ENCODE measurements around the gene GTF3C5.

GTF3C5 gene

DNA sequence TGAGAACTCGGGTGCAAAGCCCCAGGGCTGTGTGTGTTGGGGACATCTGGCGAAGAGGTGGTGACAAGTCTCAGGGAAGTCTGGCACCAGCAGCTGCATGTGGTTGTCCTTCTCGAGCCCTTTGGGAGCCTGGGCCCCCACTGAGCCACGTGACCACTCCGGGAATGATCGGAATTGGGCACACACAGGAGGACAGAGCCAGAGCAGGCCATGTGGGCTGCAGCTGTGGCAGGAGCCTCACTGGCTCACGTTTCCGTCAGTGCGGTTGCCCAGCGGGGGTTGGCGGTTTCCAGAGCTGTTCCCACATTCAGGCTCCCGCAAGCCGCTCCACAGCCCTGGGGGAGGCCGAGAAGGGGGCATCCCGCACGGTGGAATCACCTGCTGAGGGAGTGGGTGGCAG, 24.2 kb downstream of the GTF3C5 start:
- Histone ChIP-seq H3K4me1 (ENCODE audit: low read depth, poor library complexity, severe bottlenecking) (peaks cover 25% of the 10 kb centered on the region), H4K20me1 (ENCODE audit: insufficient read depth) (no peaks in the 10 kb centered on the region), H3K79me2 (ENCODE audit: insufficient read depth, low read depth) (no peaks in the 10 kb centered on the region), H3K9ac (no peak overlapping the region), H3K27me3 (ENCODE audit: insufficient read depth, low read depth) (no peaks in the 10 kb centered on the region), H3K4me2 (no peak overlapping the region), H3K27ac (no peak overlapping the region), H3K4me3 (IDR thresholded peaks at IDR 0.05; ENCODE audit: insufficient read depth, low read depth, low read length) (no peak overlapping the region), H2AFZ (ENCODE audit: low read depth) (no peak overlapping the region), H3K36me3 (ENCODE audit: insufficient read depth) (no peaks in the 10 kb centered on the region)
- TF ChIP-seq, protein P1, sequence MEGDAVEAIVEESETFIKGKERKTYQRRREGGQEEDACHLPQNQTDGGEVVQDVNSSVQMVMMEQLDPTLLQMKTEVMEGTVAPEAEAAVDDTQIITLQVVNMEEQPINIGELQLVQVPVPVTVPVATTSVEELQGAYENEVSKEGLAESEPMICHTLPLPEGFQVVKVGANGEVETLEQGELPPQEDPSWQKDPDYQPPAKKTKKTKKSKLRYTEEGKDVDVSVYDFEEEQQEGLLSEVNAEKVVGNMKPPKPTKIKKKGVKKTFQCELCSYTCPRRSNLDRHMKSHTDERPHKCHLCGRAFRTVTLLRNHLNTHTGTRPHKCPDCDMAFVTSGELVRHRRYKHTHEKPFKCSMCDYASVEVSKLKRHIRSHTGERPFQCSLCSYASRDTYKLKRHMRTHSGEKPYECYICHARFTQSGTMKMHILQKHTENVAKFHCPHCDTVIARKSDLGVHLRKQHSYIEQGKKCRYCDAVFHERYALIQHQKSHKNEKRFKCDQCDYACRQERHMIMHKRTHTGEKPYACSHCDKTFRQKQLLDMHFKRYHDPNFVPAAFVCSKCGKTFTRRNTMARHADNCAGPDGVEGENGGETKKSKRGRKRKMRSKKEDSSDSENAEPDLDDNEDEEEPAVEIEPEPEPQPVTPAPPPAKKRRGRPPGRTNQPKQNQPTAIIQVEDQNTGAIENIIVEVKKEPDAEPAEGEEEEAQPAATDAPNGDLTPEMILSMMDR (conservative IDR thresholded peaks at IDR 0.05; ENCODE audit: low read depth, low read length), result no peak

DNA sequence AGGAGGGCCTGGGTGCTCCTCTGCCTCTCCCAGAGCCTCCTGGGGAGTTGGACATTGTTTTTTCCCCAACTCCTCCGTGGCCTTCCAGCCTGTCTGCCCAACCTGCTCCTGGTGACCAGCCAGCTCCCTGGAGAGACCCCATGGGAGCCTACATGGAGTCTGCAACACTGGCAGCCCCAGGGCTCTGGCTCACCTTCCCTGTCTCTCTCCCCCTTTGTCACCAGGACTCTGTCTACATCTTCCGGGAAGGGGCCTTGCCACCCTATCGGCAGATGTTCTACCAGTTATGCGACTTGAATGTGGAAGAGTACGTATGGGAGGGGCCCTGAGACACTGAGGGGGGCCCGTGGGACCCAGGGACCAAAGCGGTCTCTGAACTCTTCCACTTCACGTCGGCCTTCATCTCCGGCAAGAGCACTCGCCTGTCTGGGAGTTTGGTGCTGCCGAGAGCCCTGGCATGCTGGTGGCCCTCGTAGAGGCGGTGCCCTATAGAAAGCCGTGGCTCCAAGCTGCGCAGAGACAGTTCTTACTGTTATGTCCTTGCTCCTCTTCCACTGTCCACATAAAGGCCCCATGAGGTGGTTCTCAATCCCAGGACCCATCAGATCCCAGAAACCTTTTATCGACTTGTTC, 25.1 kb downstream of the GTF3C5 start:
- no peaks in the 10 kb centered on the region for H3K36me3 ChIP-seq (ENCODE audit: insufficient read depth)
- H4K20me1 ChIP-seq (ENCODE audit: insufficient read depth), result no peaks in the 10 kb centered on the region
- H3K4me3 ChIP-seq (IDR thresholded peaks at IDR 0.05; ENCODE audit: insufficient read depth, low read depth, low read length), result no peak overlapping the region
- H3K4me1 ChIP-seq (ENCODE audit: low read depth, poor library complexity, severe bottlenecking), result peaks cover 29% of the 10 kb centered on the region
- no peak overlapping the region for H2AFZ ChIP-seq (ENCODE audit: low read depth)
- H3K9ac ChIP-seq, result no peak overlapping the region
- no peaks in the 10 kb centered on the region for H3K27me3 ChIP-seq (ENCODE audit: insufficient read depth, low read depth)
- no peaks in the 10 kb centered on the region for H3K79me2 ChIP-seq (ENCODE audit: insufficient read depth, low read depth)
- TF ChIP-seq, protein P1 (conservative IDR thresholded peaks at IDR 0.05; ENCODE audit: low read depth, low read length), result no peak
- no peak overlapping the region for H3K27ac ChIP-seq
- no peak overlapping the region for H3K4me2 ChIP-seq

DNA sequence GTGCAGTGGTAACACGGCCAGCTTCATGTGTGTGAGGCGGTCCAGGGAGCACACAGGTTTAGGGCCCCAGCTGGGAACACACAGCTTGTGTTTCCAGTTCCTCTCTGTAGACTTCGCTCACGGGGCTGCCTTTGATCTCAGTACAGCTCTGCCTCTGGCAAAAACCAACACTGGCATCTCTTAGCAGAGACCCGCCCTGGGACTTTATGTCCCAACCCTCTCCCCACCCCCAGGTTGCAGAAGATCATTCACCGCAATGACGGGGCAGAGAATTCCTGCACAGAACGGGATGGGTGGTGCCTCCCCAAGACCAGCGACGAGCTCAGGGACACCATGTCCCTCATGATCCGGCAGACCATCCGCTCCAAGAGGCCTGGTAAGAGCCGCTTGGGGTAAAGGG, 25.7 kb downstream of the GTF3C5 start:
- no peaks in the 10 kb centered on the region for H3K79me2 ChIP-seq (ENCODE audit: insufficient read depth, low read depth)
- no peak overlapping the region for H2AFZ ChIP-seq (ENCODE audit: low read depth)
- no peaks in the 10 kb centered on the region for H3K36me3 ChIP-seq (ENCODE audit: insufficient read depth)
- no peak overlapping the region for H3K4me3 ChIP-seq (IDR thresholded peaks at IDR 0.05; ENCODE audit: insufficient read depth, low read depth, low read length)
- no peak overlapping the region for H3K27ac ChIP-seq
- no peak overlapping the region for H3K9ac ChIP-seq
- TF ChIP-seq, protein P1 (conservative IDR thresholded peaks at IDR 0.05; ENCODE audit: low read depth, low read length), result no peak
- H3K4me2 ChIP-seq, result no peak overlapping the region
- peaks cover 29% of the 10 kb centered on the region for H3K4me1 ChIP-seq (ENCODE audit: low read depth, poor library complexity, severe bottlenecking)
- H4K20me1 ChIP-seq (ENCODE audit: insufficient read depth), result no peaks in the 10 kb centered on the region
- H3K27me3 ChIP-seq (ENCODE audit: insufficient read depth, low read depth), result no peaks in the 10 kb centered on the region

DNA sequence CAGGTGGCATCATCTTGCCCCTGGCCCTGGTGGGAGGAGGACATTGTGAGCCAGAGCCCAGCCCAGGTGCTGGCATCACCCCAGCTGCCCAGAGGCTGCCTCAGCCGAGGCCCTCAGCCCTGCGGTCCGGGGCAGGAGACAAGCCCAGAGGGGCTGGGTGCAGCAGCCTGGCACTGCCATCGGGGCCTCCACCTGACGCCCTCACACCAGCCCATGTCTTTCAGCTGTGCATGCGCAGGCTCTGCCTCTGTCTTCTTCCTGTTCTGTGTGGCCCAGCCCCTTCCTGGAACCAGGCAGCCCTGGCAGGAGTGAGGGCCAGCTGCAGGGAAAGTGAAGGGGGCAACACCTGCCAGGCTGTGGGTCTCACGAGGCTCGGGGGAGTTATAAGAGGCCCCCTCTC, 26.2 kb downstream of the GTF3C5 start:
- Histone ChIP-seq H3K4me1 (ENCODE audit: low read depth, poor library complexity, severe bottlenecking) (peaks cover 29% of the 10 kb centered on the region), H3K27ac (no peak overlapping the region), H3K4me3 (IDR thresholded peaks at IDR 0.05; ENCODE audit: insufficient read depth, low read depth, low read length) (no peak overlapping the region), H3K79me2 (ENCODE audit: insufficient read depth, low read depth) (no peaks in the 10 kb centered on the region), H4K20me1 (ENCODE audit: insufficient read depth) (no peaks in the 10 kb centered on the region), H3K9ac (no peak overlapping the region), H3K4me2 (no peak overlapping the region), H2AFZ (ENCODE audit: low read depth) (no peak overlapping the region), H3K27me3 (ENCODE audit: insufficient read depth, low read depth) (no peaks in the 10 kb centered on the region), H3K36me3 (ENCODE audit: insufficient read depth) (no peaks in the 10 kb centered on the region)
- TF ChIP-seq, protein P1 (conservative IDR thresholded peaks at IDR 0.05; ENCODE audit: low read depth, low read length), result no peak
